ENCODE results near the gene RGP1.

RGP1 gene

DNA sequence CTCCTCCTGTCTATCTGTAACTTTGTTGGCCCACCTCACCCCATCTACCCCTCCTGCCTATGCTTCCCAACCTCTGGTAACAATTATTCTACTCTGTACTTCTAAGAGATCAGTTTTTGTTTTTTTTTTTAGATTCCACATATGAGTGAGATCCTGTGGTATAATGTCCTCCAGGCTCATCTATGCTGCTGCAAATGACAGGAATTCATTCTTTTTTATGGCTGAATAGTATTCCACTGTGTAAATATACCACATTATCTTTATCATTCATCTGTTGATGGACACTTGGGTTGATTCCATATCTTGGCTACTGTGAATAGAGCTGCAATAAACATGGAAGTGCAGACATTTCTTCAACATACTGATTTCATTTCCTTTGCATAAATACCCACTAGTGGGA lies 34.3 kb downstream of the RGP1 start:
- DNase-seq, result no peak
- no peak for TF ChIP-seq POLR2A (IDR thresholded peaks at IDR 0.05; ENCODE audit: low read length)
- TF ChIP-seq GATA1 (IDR thresholded peaks at IDR 0.05; ENCODE audit: low read depth, low read length), result no peak

DNA sequence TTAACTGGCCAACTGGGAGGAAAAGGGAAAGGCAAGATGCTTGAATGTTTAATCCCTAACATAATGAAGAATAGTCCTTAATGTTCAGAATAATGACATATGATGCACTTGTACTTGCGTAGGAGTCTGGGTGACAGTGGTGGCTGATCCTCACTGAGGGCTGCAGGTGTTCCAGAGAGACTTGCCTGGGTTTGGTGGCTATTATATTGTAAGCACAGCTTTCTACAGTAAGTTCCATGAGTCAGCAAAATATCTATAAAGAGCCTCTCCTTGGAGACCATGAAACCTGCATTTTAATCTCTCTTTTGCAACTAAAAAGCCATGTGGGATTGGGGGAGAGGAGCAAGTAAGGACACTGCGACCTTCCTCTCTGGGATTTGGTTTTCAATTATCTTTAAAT lies 40.5 kb downstream of the RGP1 start:
- no peak for DNase-seq
- TF ChIP-seq POLR2A (IDR thresholded peaks at IDR 0.05; ENCODE audit: low read length) (no peak), GATA1 (IDR thresholded peaks at IDR 0.05; ENCODE audit: low read depth, low read length) (no peak)

DNA sequence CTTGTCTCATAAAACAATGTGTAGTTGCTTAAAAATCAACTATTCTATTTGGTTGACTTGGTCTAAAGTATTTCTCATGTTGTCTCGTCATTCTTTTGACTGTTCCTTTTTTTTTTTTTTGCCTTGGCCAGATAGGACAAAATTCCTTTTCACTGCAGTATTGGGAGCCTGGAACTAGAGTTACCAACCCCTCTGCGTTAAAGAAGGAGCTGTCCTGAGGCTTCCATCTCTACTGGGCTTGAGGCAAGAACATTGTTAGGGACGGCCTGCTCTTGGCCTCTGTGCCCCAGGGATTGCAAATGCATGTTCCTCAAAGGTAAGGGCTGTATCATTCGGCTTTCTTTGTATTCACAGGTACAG lies 40.9 kb downstream of the RGP1 start:
- DNase-seq, result no peak

DNA sequence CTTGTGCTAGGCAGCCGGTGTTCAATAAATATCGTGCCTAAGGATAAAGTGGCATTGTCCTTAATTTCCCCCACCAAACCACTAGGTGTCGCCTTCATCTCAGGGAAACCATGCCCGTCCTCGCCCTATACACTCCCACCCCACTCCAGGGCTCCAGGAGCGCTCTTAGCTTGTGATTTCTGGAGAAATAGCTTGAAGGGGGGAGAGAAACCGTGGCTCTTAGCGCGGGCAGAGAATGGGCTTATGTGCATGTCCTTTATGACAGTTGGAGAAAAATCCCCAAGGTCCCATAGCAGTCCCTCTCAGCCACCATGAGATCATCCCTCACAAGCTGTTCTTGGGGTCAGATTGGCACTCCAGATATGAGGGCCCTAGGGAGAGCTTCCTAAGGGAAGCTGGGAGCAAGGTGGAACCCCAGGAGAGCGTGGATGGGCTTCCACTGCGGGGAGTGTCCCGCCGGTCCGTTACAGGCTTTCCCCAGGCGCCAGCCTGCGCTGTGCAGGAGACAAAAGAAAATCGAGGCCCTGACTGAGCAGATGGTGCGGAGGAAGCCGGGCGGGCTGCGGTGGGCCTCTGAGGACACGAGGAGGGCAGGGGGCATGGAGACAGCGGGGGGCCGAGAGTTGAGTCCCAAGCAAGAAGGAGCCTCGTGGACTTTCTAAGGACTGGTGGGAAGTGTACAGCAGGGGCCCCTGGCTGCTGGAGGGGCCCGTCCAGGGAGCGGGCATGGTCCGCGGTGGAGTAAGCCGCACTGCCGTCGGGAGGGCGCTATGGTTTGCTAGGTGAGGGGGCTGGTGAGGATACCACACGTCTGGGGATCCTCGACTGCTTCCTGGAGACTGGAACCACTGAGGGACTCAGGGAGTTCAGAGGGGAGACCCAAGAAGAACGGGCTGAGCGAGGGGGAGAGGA lies 41.6 kb downstream of the RGP1 start:
- TF ChIP-seq POLR2A (IDR thresholded peaks at IDR 0.05; ENCODE audit: low read length) (no peak), GATA1 (IDR thresholded peaks at IDR 0.05; ENCODE audit: low read depth, low read length) (no peak)
- peak; percentile 69 to 85 for DNase-seq

More for the DNA sequence above, 40.9 kb downstream of the RGP1 start:
- TF ChIP-seq GATA1 (IDR thresholded peaks at IDR 0.05; ENCODE audit: low read depth, low read length) (no peak), POLR2A (IDR thresholded peaks at IDR 0.05; ENCODE audit: low read length) (no peak)

DNA sequence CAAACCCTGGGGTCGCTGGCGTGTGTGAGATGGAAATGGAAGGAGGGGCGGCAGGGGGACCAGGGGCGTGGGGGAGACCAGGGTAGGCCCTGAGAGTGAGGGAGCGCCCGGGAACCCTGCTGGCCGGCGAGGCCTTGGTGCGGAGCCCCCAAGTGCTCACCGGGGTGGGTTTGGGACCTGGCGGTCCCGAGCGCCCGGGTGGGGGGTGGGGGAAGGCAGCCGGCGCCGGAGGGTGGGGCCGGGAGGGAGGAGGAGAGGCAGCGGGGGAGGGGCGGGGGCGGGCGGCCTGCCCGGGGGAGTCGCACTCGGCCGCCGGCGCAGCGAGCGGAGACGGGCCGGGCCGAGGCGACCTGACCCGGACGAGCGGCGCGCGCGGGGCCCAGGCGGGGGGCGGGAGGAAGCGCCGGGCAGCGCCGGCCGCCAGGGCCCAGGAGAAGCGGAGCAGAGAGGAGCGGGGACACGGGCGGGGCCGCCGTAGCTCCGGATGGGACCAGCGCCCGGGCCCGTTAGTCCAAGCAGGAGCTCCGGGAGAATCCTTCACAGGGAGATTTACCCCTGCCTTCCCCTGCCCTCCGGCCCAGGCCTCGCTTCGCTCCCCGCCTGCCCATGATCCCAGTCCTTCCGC lies 42.3 kb downstream of the RGP1 start, which contains the start of gene NPR2:
NPR2 (plus strand) TSS at position 295 of the 625 bp plus-strand sequence. CDS start 818 bp downstream, outside the sequence.
- TF ChIP-seq POLR2A (IDR thresholded peaks at IDR 0.05; ENCODE audit: low read length) (no peak), GATA1 (IDR thresholded peaks at IDR 0.05; ENCODE audit: low read depth, low read length) (no peak)

DNA sequence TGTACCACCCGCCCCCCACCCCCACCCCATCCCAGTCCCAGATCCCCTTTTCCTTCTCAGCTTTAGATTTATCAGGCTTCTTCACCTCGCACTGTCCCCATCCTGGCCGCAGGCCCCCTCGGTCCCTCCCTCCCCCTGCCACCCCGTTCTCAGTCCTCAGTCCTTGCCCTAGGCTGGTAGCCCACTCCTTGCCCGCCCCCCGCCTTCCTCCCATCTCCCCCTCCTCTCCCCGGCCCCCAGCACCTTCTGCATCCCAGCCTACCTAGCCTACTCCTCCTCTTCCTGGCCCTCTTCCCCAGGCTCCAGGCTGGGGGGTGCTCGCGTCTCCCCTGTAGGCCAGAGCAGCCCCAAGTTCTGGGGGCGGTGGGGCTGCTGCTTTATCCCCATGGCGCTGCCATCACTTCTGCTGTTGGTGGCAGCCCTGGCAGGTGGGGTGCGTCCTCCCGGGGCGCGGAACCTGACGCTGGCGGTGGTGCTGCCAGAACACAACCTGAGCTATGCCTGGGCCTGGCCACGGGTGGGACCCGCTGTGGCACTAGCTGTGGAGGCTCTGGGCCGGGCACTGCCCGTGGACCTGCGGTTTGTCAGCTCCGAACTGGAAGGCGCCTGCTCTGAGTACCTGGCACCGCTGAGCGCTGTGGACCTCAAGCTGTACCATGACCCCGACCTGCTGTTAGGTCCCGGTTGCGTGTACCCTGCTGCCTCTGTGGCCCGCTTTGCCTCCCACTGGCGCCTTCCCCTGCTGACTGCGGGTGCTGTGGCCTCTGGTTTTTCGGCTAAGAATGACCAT lies 43.1 kb downstream of the RGP1 start:
- TF ChIP-seq GATA1 (IDR thresholded peaks at IDR 0.05; ENCODE audit: low read depth, low read length), result no peak
- no peak for TF ChIP-seq POLR2A (IDR thresholded peaks at IDR 0.05; ENCODE audit: low read length)

More for the DNA sequence above, 42.3 kb downstream of the RGP1 start, which contains the start of gene NPR2:
- no peak for DNase-seq

DNA sequence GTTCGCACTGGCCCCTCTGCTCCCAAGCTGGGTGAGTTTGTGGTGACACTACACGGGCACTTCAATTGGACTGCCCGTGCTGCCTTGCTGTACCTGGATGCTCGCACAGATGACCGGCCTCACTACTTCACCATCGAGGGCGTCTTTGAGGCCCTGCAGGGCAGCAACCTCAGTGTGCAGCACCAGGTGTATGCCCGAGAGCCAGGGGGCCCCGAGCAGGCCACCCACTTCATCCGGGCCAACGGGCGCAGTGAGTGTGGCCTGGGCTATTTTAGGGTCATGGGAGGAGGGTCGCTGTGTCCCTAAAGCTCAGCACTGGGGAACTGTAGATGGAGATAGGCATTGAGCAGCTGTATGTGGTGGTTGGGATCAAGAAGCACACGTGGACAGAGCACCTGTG lies 43.7 kb downstream of the RGP1 start:
- TF ChIP-seq GATA1 (IDR thresholded peaks at IDR 0.05; ENCODE audit: low read depth, low read length) (no peak), POLR2A (IDR thresholded peaks at IDR 0.05; ENCODE audit: low read length) (no peak)
- DNase-seq, result no peak

More for the DNA sequence above, 43.1 kb downstream of the RGP1 start:
- DNase-seq, result no peak

DNA sequence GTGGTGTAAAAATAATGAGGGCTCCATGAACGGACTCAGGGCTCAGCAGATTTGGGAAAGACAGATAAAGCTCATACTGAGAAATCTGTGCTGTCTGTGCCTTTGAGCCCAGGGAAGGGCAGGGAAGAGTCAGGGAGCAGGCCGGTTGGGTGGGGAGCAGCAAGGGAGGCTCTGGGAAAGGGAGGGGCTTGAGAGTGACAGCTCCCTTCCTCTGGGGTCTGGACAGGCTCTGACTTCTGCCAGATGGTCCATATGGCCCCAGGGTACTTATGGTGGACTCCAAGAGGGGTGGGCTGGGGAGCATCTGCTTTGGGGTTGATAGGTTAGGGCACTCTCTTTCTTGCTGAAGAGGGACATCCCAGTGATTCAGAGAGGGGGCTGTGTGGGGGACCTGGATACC lies 44.4 kb downstream of the RGP1 start:
- TF ChIP-seq GATA1 (IDR thresholded peaks at IDR 0.05; ENCODE audit: low read depth, low read length) (no peak), POLR2A (IDR thresholded peaks at IDR 0.05; ENCODE audit: low read length) (no peak)
- no peak for DNase-seq

DNA sequence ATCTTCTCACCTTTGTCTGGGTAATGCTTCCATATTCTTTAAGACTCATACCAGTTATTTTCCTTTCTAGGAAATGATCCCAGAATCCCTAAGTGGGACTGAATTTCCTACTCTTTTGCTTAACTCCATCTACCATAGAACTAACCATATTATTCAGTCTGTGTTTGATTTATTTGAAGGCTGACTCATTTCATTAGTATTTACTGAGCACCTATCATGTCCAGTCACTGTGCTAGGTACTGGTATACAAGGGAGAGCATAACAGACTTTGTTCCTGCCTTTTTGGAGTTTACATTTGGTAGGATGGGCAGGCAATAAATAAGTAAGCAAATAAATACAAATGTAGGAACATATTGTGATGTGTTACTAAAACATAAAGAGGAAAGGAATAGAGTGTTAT lies 46.6 kb downstream of the RGP1 start:
- TF ChIP-seq POLR2A (IDR thresholded peaks at IDR 0.05; ENCODE audit: low read length) (no peak), GATA1 (IDR thresholded peaks at IDR 0.05; ENCODE audit: low read depth, low read length) (no peak)
- no peak for DNase-seq

DNA sequence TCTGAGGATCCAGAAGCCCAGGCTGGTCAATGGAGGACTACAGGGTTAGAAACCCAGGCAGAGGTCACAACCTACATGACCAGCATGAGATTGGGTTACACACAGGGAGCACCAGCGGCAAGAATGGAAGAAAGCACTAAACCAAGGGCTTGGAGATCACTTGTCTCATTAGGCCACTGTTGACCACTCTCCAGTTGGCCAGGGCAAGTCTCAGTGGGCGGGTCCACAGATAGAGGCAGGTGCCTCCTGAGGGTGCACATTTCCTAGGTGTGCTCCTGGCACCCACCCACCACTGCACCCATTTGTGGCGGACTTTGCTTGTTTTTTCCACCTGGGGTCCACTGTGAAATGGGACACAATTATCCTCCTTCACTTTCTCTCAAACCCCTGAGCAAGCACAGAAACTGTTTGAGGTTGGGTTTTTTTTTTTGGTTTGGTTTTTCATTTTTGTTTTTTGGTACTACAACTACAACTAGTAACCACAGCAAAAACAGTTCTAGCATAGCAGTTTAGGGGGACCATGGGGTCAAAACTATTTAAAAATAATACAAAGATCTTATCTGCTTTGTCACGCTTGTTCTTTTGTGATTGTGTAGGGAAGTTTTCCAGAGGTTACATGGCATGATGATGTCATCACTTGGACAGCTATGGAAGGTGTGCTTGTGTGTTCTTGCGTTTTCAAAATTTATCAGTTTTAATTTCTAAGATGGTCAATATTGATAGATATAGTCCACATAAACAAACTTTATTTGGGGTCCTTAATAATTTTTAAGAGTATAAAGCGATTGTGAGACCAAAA lies 48.4 kb downstream of the RGP1 start:
- TF ChIP-seq GATA1 (IDR thresholded peaks at IDR 0.05; ENCODE audit: low read depth, low read length) (no peak), POLR2A (IDR thresholded peaks at IDR 0.05; ENCODE audit: low read length) (no peak)
- DNase-seq, result peak in 1 of 2 experiments; percentile 23

DNA sequence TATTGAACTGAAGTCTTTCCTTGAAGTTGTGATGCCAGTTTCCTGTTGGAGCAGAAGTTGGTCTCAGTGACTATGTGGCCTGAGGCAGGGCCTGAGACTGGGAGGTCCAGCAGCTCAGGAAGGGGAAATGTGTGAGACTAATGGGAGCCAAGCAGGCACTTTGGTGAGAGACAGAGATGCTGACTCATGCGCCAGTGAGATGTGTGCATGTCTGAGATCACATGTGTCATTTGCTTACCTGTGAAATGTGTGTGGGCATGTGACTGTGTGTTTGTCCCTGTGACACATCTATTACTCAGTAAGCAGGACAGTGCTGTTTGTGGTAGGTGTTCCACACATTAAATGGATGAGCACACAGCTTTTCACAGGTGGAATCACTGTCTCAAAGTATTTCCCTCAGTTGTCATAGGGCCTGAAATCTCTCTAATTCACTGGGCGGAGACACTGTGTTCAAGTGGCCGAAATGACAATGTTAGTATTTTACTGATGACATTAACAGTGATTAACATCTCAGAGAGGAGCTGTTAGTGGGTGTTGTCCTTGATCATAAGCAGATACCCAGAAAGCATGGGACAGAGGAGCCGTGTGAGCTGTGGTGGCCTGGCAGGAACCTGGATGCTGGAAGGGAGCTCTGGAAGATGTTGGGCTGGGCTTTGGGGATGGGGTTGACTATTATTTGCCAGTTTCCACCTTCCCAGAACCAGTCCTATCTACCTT lies 49.7 kb downstream of the RGP1 start:
- DNase-seq, result peak; percentile 73 to 83
- TF ChIP-seq POLR2A (IDR thresholded peaks at IDR 0.05; ENCODE audit: low read length), result no peak
- TF ChIP-seq GATA1 (IDR thresholded peaks at IDR 0.05; ENCODE audit: low read depth, low read length), result no peak

DNA sequence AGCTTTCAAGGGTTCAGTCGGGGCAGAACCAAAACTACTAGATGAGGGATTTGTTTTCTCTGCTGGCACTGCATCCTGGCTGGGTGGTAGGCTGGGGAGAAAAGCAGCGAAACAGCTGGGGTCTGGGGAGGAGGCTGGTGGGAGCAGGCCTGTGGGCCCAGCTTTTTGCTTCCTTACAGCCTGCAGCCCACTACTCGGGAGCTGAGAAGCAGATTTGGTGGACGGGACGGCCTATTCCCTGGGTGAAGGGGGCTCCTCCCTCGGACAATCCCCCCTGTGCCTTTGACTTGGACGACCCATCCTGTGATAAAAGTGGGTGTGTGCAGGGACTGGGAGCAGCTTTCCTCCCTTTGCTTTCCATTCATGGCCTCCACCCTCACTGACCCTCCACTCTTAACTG lies 51.4 kb downstream of the RGP1 start:
- TF ChIP-seq GATA1 (IDR thresholded peaks at IDR 0.05; ENCODE audit: low read depth, low read length), result no peak
- TF ChIP-seq POLR2A (IDR thresholded peaks at IDR 0.05; ENCODE audit: low read length), result no peak
- DNase-seq, result no peak
